Measurements from ENCODE around the gene LNX2. TPM values are rescaled to one million over a fixed set of nuclear protein-coding genes. Genes with fewer than 3 reads are reported as not detected.

LNX2 gene
- total RNA-seq, 2 experiments from 2014 or later = 5.8 to 6.4 TPM

- Mint-ChIP-seq H3K36me3 (ENCODE audit: low read depth) (peaks cover 32% of the 10 kb centered on the region), H3K9me3 (peaks cover 7% of the 10 kb centered on the region), H3K4me3 (no peak overlapping the region), H3K27ac (no peak overlapping the region), H3K4me1 (ENCODE audit: low read depth) (no peaks in the 10 kb centered on the region), H3K27me3 (ENCODE audit: low read depth) (no peaks in the 10 kb centered on the region)
- CTCF ChIA-PET = no interaction called here
- DNase-seq = no peak
- intact Hi-C loops (cut with micrococcal nuclease) = no loop called here
These were observed 34.5 kb upstream of the LNX2 start for GRCh38 chr13:27654816-27655215.

- Mint-ChIP-seq H3K27me3 (ENCODE audit: low read depth) (no peaks in the 10 kb centered on the region), H3K4me3 (no peak overlapping the region), H3K27ac (no peak overlapping the region), H3K9me3 (peaks cover 10% of the 10 kb centered on the region), H3K4me1 (ENCODE audit: low read depth) (no peaks in the 10 kb centered on the region), H3K36me3 (ENCODE audit: low read depth) (peaks cover 38% of the 10 kb centered on the region)
- CTCF ChIA-PET = no interaction called here
- no peak for DNase-seq
- intact Hi-C loops (cut with micrococcal nuclease) = no loop called here
These were observed 33.7 kb upstream of the LNX2 start for GRCh38 chr13:27654059-27654458.

- H3K9me3 Mint-ChIP-seq = peaks cover 11% of the 10 kb centered on the region
- CTCF ChIA-PET = no interaction called here
- H3K4me3 Mint-ChIP-seq = no peak overlapping the region
- no peaks in the 10 kb centered on the region for H3K4me1 Mint-ChIP-seq (ENCODE audit: low read depth)
- no peaks in the 10 kb centered on the region for H3K27me3 Mint-ChIP-seq (ENCODE audit: low read depth)
- H3K27ac Mint-ChIP-seq = no peak overlapping the region
- intact Hi-C loops (cut with micrococcal nuclease) = no loop called here
- DNase-seq = no peak
- peaks cover 54% of the 10 kb centered on the region for H3K36me3 Mint-ChIP-seq (ENCODE audit: low read depth)
These were observed 30.0 kb upstream of the LNX2 start for GRCh38 chr13:27650312-27650711.

- H3K27me3 Mint-ChIP-seq (ENCODE audit: low read depth) = no peaks in the 10 kb centered on the region
- DNase-seq = no peak
- intact Hi-C loops (cut with micrococcal nuclease) = no loop called here
- peaks cover 29% of the 10 kb centered on the region for H3K36me3 Mint-ChIP-seq (ENCODE audit: low read depth)
- H3K4me3 Mint-ChIP-seq = no peak overlapping the region
- H3K9me3 Mint-ChIP-seq = peaks cover 1% of the 10 kb centered on the region
- CTCF ChIA-PET = no interaction called here
- H3K4me1 Mint-ChIP-seq (ENCODE audit: low read depth) = peaks cover 28% of the 10 kb centered on the region
- no peak overlapping the region for H3K27ac Mint-ChIP-seq
These were observed 24.0 kb upstream of the LNX2 start for GRCh38 chr13:27644302-27644701.

GRCh38 chr13:27643334-27644132, 23.2 kb upstream of the LNX2 start:
- CTCF ChIA-PET = no interaction called here
- Mint-ChIP-seq H3K36me3 (ENCODE audit: low read depth) (peaks cover 23% of the 10 kb centered on the region), H3K9me3 (peaks cover 1% of the 10 kb centered on the region), H3K4me1 (ENCODE audit: low read depth) (peaks cover 32% of the 10 kb centered on the region), H3K4me3 (no peak overlapping the region), H3K27me3 (ENCODE audit: low read depth) (no peaks in the 10 kb centered on the region), H3K27ac (no peak overlapping the region)
- intact Hi-C loops (cut with micrococcal nuclease) = no loop called here
- DNase-seq = no peak

- Mint-ChIP-seq H3K9me3 (no peaks in the 10 kb centered on the region), H3K4me1 (ENCODE audit: low read depth) (peaks cover 42% of the 10 kb centered on the region), H3K36me3 (ENCODE audit: low read depth) (peaks cover 19% of the 10 kb centered on the region), H3K4me3 (no peak overlapping the region), H3K27me3 (ENCODE audit: low read depth) (no peaks in the 10 kb centered on the region), H3K27ac (no peak overlapping the region)
- CTCF ChIA-PET = no interaction called here
- intact Hi-C loops (cut with micrococcal nuclease) = no loop called here
- no peak for DNase-seq
These were observed 21.6 kb upstream of the LNX2 start for GRCh38 chr13:27641711-27642502.

GRCh38 chr13:27639186-27639585, 18.9 kb upstream of the LNX2 start:
- DNase-seq = no peak
- H3K4me1 Mint-ChIP-seq (ENCODE audit: low read depth) = peaks cover 56% of the 10 kb centered on the region
- no peak overlapping the region for H3K4me3 Mint-ChIP-seq
- no peaks in the 10 kb centered on the region for H3K9me3 Mint-ChIP-seq
- intact Hi-C loops (cut with micrococcal nuclease) = no loop called here
- no peaks in the 10 kb centered on the region for H3K27me3 Mint-ChIP-seq (ENCODE audit: low read depth)
- CTCF ChIA-PET = interaction anchor here (0.6 kb wide), 2 partner anchors 233 to 361 kb away, joined by 3 read pairs; no protein-coding TSS in a partner anchor
- peaks cover 5% of the 10 kb centered on the region for H3K36me3 Mint-ChIP-seq (ENCODE audit: low read depth)
- no peak overlapping the region for H3K27ac Mint-ChIP-seq

GRCh38 chr13:27638521-27638920, 18.2 kb upstream of the LNX2 start:
- Mint-ChIP-seq H3K27me3 (ENCODE audit: low read depth) (no peaks in the 10 kb centered on the region), H3K4me1 (ENCODE audit: low read depth) (peaks cover 55% of the 10 kb centered on the region), H3K36me3 (ENCODE audit: low read depth) (peaks cover 7% of the 10 kb centered on the region), H3K4me3 (no peak overlapping the region), H3K27ac (no peak overlapping the region), H3K9me3 (no peaks in the 10 kb centered on the region)
- CTCF ChIA-PET = interaction anchor here (0.6 kb wide), 1 partner anchor 232 kb away, joined by 3 read pairs; no protein-coding TSS in a partner anchor
- intact Hi-C loops (cut with micrococcal nuclease) = no loop called here
- no peak for DNase-seq

- Mint-ChIP-seq H3K4me1 (ENCODE audit: low read depth) (peaks cover 52% of the 10 kb centered on the region), H3K36me3 (ENCODE audit: low read depth) (peaks cover 7% of the 10 kb centered on the region), H3K27me3 (ENCODE audit: low read depth) (no peaks in the 10 kb centered on the region), H3K9me3 (no peaks in the 10 kb centered on the region), H3K27ac (no peak overlapping the region), H3K4me3 (no peak overlapping the region)
- intact Hi-C loops (cut with micrococcal nuclease) = no loop called here
- CTCF ChIA-PET = no interaction called here
- DNase-seq = no peak
These were observed 17.7 kb upstream of the LNX2 start for GRCh38 chr13:27638001-27638400.

GRCh38 chr13:27637289-27637626, 16.9 kb upstream of the LNX2 start:
- Mint-ChIP-seq H3K27ac (no peak overlapping the region), H3K36me3 (ENCODE audit: low read depth) (peaks cover 11% of the 10 kb centered on the region), H3K4me1 (ENCODE audit: low read depth) (peaks cover 49% of the 10 kb centered on the region), H3K27me3 (ENCODE audit: low read depth) (no peaks in the 10 kb centered on the region), H3K4me3 (no peak overlapping the region), H3K9me3 (no peaks in the 10 kb centered on the region)
- no peak for DNase-seq
- CTCF ChIA-PET = interaction anchor here (0.6 to 0.7 kb wide), 2 partner anchors 192 to 261 kb away, joined by 3 read pairs; no protein-coding TSS in a partner anchor
- intact Hi-C loops (cut with micrococcal nuclease) = no loop called here

- Mint-ChIP-seq H3K27ac (peak overlapping the region; percentile 35), H3K9me3 (no peaks in the 10 kb centered on the region), H3K4me1 (ENCODE audit: low read depth) (peaks cover 46% of the 10 kb centered on the region), H3K36me3 (ENCODE audit: low read depth) (peaks cover 13% of the 10 kb centered on the region), H3K27me3 (ENCODE audit: low read depth) (no peaks in the 10 kb centered on the region), H3K4me3 (no peak overlapping the region)
- DNase-seq = no peak
- CTCF ChIA-PET = interaction anchor here (0.6 to 0.7 kb wide), 2 partner anchors 192 to 260 kb away, joined by 3 read pairs; no protein-coding TSS in a partner anchor
- intact Hi-C loops (cut with micrococcal nuclease) = no loop called here
These were observed 16.4 kb upstream of the LNX2 start for GRCh38 chr13:27636589-27637288.

GRCh38 chr13:27635266-27635665, 14.9 kb upstream of the LNX2 start:
- CTCF ChIA-PET = interaction anchor here (0.7 kb wide), 1 partner anchor 296 kb away, joined by 5 read pairs; no protein-coding TSS in a partner anchor
- Mint-ChIP-seq H3K27me3 (ENCODE audit: low read depth) (no peaks in the 10 kb centered on the region), H3K36me3 (ENCODE audit: low read depth) (peaks cover 27% of the 10 kb centered on the region), H3K9me3 (no peaks in the 10 kb centered on the region), H3K27ac (no peak overlapping the region), H3K4me3 (no peak overlapping the region), H3K4me1 (ENCODE audit: low read depth) (peaks cover 52% of the 10 kb centered on the region)
- intact Hi-C loops (cut with micrococcal nuclease) = no loop called here
- no peak for DNase-seq
